Muscle layer of colon (tissue), 2 donors: Measurements from ENCODE around the gene LOXHD1.

Source experiments
- H3K27ac ChIP-seq: one replicate; pipeline ENCODE4 v1.7.0; 2013; ENCODE audit warnings: low read depth, mild to moderate bottlenecking, low read length, moderate library complexity
- H3K27me3 ChIP-seq, 2 donors: one replicate each; pipeline ENCODE4 v1.7.0; 2013; ENCODE audit warnings: low read length in 2 of 2, mild to moderate bottlenecking in 2 of 2; ENCODE audit not compliant: insufficient read depth in 2 of 2, control insufficient read depth in 1 of 2
- H3K36me3 ChIP-seq: one replicate; pipeline ENCODE4 v1.7.0; 2013; ENCODE audit warnings: mild to moderate bottlenecking, low read length; ENCODE audit not compliant: insufficient read depth
- H3K4me1 ChIP-seq: one replicate; pipeline ENCODE4 v1.7.0; 2013; ENCODE audit warnings: mild to moderate bottlenecking, low read length; ENCODE audit not compliant: insufficient read depth
- H3K4me3 ChIP-seq, 2 donors: one replicate each; pipeline ENCODE4 v1.7.0; 2013; ENCODE audit warnings: low read length in 2 of 2, low read depth in 1 of 2, mild to moderate bottlenecking in 1 of 2, moderate library complexity in 1 of 2
- H3K9ac ChIP-seq: one replicate; pipeline ENCODE4 v1.7.0; 2013; ENCODE audit warnings: low read length
- H3K9me3 ChIP-seq: one replicate; pipeline ENCODE4 v1.7.0; 2013; ENCODE audit warnings: mild to moderate bottlenecking, low read length
- donor health status: abdominal sarcoma.
- donor health status: Adenocarcinoma of cecum.

The LOXHD1 gene, protein sequence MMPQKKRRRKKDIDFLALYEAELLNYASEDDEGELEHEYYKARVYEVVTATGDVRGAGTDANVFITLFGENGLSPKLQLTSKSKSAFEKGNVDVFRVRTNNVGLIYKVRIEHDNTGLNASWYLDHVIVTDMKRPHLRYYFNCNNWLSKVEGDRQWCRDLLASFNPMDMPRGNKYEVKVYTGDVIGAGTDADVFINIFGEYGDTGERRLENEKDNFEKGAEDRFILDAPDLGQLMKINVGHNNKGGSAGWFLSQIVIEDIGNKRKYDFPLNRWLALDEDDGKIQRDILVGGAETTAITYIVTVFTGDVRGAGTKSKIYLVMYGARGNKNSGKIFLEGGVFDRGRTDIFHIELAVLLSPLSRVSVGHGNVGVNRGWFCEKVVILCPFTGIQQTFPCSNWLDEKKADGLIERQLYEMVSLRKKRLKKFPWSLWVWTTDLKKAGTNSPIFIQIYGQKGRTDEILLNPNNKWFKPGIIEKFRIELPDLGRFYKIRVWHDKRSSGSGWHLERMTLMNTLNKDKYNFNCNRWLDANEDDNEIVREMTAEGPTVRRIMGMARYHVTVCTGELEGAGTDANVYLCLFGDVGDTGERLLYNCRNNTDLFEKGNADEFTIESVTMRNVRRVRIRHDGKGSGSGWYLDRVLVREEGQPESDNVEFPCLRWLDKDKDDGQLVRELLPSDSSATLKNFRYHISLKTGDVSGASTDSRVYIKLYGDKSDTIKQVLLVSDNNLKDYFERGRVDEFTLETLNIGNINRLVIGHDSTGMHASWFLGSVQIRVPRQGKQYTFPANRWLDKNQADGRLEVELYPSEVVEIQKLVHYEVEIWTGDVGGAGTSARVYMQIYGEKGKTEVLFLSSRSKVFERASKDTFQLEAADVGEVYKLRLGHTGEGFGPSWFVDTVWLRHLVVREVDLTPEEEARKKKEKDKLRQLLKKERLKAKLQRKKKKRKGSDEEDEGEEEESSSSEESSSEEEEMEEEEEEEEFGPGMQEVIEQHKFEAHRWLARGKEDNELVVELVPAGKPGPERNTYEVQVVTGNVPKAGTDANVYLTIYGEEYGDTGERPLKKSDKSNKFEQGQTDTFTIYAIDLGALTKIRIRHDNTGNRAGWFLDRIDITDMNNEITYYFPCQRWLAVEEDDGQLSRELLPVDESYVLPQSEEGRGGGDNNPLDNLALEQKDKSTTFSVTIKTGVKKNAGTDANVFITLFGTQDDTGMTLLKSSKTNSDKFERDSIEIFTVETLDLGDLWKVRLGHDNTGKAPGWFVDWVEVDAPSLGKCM (N-terminal part only)

DNA sequence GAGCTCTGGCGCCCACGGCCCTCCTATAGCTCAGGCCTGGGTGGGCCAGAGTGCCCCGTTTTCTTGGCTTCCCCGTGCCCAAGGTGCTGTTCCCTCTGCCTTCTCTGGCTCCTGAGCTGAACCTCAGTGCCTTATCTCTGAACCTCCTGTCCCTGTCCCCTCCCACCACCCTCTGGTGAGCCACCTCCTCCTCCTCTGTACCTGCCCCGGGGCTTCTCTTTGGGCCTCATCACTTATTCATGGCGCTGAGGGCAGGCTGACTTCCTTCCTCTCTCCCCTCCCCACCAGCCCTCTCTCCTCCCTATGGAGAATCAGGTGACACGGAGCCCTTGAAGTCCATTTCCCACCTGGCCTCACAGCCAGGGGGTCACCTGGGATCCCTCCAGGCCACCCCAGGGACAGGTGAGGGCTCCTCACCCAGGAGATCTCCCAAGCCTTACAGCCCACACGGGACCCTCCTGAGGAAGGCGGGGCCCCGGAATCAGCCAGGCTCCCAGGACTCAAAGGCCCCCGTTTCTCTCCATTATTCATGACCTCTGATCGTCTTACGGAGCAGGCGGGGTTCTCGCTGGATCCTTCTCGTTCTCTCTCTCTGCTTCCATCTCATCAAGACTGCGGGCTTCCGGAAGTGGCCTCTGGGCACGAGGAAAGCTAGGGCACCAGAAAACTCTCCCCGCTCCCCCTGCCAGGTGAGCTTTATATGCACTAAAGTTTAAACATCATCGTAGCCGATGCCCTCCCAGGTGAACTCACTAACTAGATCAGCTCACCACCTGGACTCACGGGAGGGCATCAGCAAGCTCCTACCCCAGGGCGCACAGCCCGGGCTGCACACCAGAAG is at the start of gene LOXHD1:
Gene LOXHD1, minus strand, starts transcription at position 106 of the 841 bp plus-strand sequence. CDS start 187 bp downstream, outside the sequence.
- Histone ChIP-seq H3K9ac (no peak within 1 kb of the TSS), H3K9me3 (no peaks in the 10 kb centered on the region), H3K36me3 (no peaks in the 10 kb centered on the region), H3K4me1 (no peaks in the 10 kb centered on the region), H3K27me3 (no peaks in the 10 kb centered on the region), H3K27ac (no peak within 1 kb of the TSS), H3K4me3 (no peak within 1 kb of the TSS)

DNA sequence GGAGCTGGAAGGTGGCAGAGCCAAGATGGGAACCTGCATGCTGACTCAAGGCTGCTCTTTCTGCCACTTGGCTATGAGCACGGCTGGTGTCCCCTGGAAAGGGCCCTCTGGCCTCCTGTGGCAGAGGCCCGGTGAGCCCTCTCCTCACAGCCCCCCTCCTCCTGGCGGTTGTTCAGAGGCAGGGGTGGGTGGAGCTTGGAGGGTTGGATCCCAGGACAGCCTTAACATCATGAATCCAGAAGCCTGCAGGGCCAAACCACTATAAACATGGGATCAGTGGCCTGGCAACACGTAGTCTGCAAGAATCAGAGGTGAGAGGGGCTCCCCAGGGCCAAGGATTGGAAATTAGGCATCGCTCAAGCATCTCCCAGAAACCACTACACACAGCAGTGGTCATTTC is 48.5 kb upstream of the LOXHD1 start:
- no peaks in the 10 kb centered on the region for H3K27me3 ChIP-seq
- H3K9ac ChIP-seq, result no peak overlapping the region
- H3K36me3 ChIP-seq, result no peaks in the 10 kb centered on the region
- no peak overlapping the region for H3K27ac ChIP-seq
- no peak overlapping the region for H3K4me3 ChIP-seq
- H3K9me3 ChIP-seq, result no peaks in the 10 kb centered on the region
- H3K4me1 ChIP-seq, result no peaks in the 10 kb centered on the region

DNA sequence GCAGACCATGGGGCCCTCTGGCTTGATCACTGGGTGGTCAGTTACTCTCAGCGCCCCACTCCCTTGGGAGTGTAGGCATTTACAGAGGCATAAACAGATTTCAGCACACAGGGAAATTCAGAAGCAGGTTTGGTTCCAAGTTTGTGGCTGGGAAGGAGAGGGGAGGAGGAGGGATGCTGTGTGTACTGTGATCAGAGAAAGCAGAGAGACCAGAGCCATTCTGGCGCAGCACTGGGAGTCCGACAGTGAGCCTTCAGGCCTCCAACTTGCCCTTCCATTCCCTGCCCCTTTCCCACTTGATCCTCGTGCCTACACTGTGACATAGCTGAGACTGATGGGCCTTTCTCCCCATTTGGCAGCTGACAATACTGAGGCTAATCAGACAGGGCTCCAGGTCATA is 47.8 kb upstream of the LOXHD1 start:
- H3K27ac ChIP-seq, result no peak overlapping the region
- H3K27me3 ChIP-seq, result no peaks in the 10 kb centered on the region
- H3K4me1 ChIP-seq, result no peaks in the 10 kb centered on the region
- no peak overlapping the region for H3K9ac ChIP-seq
- no peak overlapping the region for H3K4me3 ChIP-seq
- H3K36me3 ChIP-seq, result no peaks in the 10 kb centered on the region
- no peaks in the 10 kb centered on the region for H3K9me3 ChIP-seq

DNA sequence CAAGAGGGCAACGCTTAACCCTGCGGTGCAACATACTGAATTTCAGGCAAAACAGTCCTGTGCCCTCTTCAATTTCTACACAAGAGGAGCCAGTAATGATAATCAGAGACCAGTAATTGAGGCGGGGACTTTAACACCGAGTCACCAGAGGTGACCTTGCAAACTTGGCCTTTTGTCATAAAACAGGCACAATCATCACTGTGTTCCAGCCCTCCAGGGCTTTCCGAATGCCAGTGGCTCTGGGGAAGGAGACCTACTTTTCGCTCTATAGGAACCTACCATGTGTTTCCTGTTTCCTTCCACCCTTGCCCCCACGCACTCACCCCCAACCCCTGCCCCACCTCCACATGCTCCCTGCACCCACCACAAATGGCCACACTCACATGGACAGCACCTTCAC is 47.2 kb upstream of the LOXHD1 start:
- H3K9ac ChIP-seq, result no peak overlapping the region
- no peaks in the 10 kb centered on the region for H3K9me3 ChIP-seq
- H3K27me3 ChIP-seq, result no peaks in the 10 kb centered on the region
- H3K27ac ChIP-seq, result no peak overlapping the region
- no peaks in the 10 kb centered on the region for H3K4me1 ChIP-seq
- no peak overlapping the region for H3K4me3 ChIP-seq
- no peaks in the 10 kb centered on the region for H3K36me3 ChIP-seq

DNA sequence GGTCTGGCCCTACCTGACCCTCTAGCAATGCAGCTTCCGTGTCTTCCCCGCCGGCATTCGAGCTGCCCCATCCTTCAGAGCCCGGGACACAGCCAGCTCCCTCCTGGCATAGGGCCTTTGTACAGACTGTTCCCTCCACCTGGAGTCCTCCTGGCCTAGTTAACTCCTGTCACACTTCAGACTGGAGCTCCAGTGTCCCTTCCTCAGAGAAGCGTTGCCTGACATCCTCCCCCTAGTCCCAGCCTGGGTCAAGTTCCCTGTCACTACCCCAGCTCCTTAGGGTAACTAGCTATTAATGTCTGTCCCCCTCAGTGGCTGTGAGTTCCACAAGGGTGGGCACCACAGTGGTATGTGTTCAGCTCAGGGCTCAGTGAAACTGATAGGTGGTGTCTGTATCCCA is 45.5 kb upstream of the LOXHD1 start:
- Histone ChIP-seq H3K9me3 (no peaks in the 10 kb centered on the region), H3K36me3 (no peaks in the 10 kb centered on the region), H3K27me3 (no peaks in the 10 kb centered on the region), H3K4me3 (no peak overlapping the region), H3K27ac (no peak overlapping the region), H3K9ac (no peak overlapping the region), H3K4me1 (no peaks in the 10 kb centered on the region)

DNA sequence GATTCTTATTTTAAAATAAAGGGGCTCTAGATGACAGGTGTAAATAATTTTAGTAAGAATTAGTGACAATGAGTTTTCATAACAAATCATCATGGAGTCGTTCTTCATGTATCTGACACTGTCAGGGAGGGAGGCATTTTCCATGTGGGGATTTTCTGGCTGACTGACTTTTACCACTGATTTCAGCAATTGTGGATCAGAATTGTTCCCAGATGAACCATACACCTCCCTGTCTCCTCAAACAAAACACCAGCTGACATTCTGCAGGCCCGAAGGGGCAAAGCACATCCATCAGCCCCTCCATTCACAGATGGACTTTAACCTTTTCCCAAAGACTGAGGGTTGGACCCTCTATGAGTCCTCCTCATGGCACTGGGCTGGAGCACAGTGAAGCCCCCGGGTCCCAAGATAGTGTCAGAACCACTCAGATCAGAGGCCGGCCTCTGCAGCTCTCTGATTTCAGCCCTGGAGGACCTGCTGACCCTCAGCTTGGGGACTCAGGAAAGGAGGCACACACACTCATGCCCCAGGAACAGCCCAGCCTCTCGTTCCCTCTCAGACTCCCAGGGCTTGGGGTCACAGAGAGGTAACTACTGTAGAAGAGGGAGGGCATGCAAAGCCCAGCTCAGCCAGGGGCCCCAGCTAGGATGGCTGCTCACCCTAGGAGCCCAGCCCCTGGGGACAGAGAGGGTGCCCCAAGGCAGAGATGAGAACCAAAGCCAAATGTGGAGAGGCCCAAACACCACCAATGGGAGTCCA is 43.2 kb upstream of the LOXHD1 start:
- Histone ChIP-seq H3K27ac (no peak overlapping the region), H3K27me3 (no peaks in the 10 kb centered on the region)

DNA sequence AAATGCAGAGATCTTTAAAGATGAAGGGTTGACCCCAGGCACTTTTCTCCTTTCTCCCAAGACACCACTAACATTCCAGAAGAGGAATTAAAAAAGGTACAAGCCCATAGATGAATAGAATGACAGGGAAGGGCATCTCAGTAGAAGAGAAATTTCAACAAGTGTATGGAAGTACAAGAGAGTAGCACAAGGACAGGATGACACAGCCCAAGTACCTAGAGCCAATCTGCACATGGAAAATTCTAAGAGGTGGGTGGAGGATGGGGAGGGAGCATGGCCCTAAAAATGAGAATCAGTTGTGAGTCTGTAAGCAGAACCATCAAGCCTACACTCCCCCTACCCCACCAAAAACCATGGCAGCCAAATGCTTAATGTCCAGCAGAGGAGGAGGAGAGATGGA is 39.7 kb upstream of the LOXHD1 start:
- Histone ChIP-seq H3K27ac (no peak overlapping the region), H3K4me3 (no peak overlapping the region), H3K9me3 (no peaks in the 10 kb centered on the region), H3K27me3 (no peaks in the 10 kb centered on the region), H3K36me3 (no peaks in the 10 kb centered on the region), H3K4me1 (no peaks in the 10 kb centered on the region), H3K9ac (no peak overlapping the region)

More for the DNA sequence above, 43.2 kb upstream of the LOXHD1 start:
- Histone ChIP-seq H3K9me3 (no peaks in the 10 kb centered on the region), H3K4me1 (no peaks in the 10 kb centered on the region), H3K36me3 (no peaks in the 10 kb centered on the region), H3K4me3 (no peak overlapping the region), H3K9ac (no peak overlapping the region)

DNA sequence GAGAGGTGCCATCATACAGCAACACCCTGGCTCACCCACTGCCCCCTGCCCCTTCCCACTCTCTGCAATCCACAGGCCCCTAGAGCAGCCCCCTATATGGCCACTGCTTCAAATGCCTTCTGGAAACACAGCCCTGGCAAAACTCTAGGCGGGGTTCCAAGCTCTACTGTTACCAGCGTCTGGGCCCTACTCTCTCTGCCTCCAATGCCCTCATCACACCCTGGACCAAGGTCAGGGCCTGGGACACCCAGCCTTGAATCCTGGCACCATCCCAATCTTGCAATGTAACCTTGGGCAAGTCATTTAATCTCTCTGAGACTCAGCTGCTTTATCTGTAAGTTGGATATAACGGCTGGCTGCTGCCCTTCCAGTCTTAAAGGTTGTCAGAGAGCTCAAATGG is 39.2 kb upstream of the LOXHD1 start:
- no peak overlapping the region for H3K9ac ChIP-seq
- H3K36me3 ChIP-seq, result no peaks in the 10 kb centered on the region
- no peak overlapping the region for H3K4me3 ChIP-seq
- no peak overlapping the region for H3K27ac ChIP-seq
- H3K27me3 ChIP-seq, result no peaks in the 10 kb centered on the region
- H3K4me1 ChIP-seq, result no peaks in the 10 kb centered on the region
- H3K9me3 ChIP-seq, result no peaks in the 10 kb centered on the region

DNA sequence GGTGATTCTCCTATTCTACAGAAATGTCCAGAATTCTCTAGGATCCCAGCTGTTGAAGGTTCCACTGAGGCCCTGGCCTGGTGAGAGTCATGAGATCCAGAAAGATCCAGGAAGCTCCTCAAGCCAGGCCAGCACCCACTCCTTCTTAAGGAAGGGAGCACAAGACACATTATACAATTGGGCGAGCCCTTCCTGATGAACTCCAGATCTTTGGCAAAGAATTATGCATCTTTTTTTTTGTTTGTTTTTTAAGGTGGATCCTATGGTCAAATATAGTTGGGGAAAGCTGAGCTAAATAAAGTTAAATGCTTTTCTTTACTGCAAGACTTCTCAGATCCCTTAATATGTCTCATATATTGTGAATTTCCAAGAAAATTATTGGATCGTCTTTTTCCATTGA is 37.0 kb upstream of the LOXHD1 start:
- Histone ChIP-seq H3K27me3 (no peaks in the 10 kb centered on the region), H3K4me3 (no peak overlapping the region), H3K36me3 (no peaks in the 10 kb centered on the region), H3K4me1 (no peaks in the 10 kb centered on the region), H3K9ac (no peak overlapping the region), H3K27ac (no peak overlapping the region), H3K9me3 (no peaks in the 10 kb centered on the region)

DNA sequence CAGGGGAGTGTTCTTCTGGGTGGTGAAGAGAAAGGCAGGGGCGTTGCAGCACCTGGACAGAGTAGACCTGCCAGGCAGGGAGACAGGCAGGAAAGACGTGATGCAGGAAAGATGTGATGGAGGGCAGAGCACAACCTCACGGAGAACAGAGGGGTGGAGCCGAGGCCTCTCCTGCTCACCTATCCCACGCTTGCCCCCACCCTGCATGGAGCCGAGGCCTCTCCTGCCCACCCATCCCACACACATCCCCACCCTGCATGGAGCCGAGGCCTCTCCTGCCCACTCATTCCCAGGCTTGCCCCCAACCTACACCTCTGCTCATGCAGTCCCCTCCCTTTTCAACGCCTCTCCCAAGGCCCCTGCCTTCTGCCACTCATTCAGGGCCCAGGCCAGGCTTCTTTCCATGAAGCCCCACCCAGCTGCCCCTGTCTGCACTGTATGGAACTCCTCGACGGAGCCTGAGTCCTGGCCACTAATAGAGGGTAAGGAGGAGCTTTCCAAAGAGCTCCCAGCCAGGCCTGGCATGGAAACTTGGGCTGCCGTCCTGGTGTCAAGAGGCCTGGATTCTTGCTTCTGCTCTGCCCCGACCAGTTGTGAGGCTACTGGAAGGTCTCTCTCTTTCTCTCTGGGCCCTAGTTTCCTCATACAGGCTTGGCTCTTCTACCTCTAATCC is 32.0 kb upstream of the LOXHD1 start:
- Histone ChIP-seq H3K27ac (no peak overlapping the region), H3K9ac (no peak overlapping the region), H3K4me3 (no peak overlapping the region), H3K9me3 (no peaks in the 10 kb centered on the region), H3K27me3 (no peaks in the 10 kb centered on the region), H3K36me3 (no peaks in the 10 kb centered on the region), H3K4me1 (no peaks in the 10 kb centered on the region)
